T-helper 22 cell (primary cell): ENCODE measurements around the gene TGFBRAP1.

Experiments used
- DNase-seq: peaks from one replicate; pipeline ENCODE4 v3.0.0-alpha.2; 2020; ENCODE audit warnings: low read depth

TGFBRAP1 gene

GRCh38 chr2:105237045-105237765 lies 92.3 kb downstream of the TGFBRAP1 start:
- DNase-seq = no peak

- no peak for DNase-seq
Measured at GRCh38 chr2:105236060-105236424, 93.5 kb downstream of the TGFBRAP1 start.

DNA sequence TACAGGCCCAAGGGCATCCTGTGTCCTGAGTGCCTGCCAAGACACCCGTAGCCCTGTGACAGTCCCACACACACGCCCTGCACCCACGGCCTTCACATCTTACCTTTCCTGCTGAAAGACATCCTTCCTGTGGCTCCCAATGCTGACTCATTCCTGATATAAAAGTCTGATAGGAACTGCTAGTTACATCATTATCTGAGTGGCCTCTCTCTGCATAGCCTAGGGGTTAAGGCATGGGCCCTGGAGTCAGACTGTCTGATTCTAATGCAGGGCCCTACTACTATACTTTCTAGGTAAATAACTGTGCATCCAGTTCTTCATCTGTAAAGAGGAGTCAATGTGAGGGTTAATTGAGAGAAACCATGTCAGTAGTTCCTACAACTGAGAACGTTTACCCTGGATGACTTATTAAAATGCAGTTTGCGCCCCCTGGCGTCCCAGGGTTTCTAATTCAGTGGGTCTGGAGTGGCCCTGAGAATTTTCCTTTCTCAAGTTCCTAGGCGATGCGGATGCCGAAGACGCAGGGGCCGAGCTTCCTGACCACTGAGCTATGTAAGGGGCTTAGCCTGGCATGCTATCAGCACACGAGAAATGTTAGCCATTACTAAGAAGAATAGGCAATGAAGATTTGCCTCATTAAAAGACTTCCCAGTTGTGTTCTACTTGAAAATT lies 94.0 kb downstream of the TGFBRAP1 start:
- DNase-seq = no peak

DNA sequence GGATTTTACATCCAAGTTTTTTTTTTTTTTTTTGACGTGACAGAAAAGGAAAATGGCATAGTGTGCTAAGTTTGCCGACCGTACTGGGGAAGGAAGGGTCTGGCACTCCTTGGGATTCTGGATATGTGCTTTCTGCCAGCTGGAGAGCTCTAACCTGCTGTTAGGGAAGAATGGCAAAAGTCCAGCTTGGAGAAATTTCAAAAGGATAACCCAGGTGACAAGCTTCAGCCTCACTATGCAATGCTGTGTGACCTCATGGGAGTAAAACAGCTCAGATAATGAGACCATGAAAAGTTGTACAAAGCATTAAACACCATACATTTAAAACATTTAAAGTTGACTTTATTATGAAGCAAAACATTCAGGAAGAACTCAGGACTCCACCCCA lies 98.3 kb downstream of the TGFBRAP1 start:
- DNase-seq = no peak

- DNase-seq = no peak
Measured at GRCh38 chr2:105224444-105224843, 105.1 kb downstream of the TGFBRAP1 start.

DNA sequence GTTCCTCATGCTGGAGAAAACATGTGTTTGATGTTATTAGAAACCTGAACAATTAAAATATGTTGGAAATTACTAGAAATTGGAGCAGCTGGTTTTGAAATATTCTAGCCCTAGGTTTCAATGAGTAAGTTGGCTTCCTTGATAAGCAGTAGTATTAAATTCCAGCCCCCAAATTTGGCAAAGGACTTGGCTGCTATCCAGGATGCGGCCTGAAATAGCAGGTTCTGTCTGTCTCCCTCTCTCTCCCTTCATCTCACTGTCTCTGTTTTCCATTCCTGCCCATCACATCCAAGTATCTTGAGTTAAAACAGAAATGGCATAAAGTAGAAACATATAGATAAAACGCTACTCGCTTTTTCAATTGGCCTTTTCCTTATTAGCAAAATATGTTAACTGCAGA lies 108.9 kb downstream of the TGFBRAP1 start:
- DNase-seq = no peak

DNA sequence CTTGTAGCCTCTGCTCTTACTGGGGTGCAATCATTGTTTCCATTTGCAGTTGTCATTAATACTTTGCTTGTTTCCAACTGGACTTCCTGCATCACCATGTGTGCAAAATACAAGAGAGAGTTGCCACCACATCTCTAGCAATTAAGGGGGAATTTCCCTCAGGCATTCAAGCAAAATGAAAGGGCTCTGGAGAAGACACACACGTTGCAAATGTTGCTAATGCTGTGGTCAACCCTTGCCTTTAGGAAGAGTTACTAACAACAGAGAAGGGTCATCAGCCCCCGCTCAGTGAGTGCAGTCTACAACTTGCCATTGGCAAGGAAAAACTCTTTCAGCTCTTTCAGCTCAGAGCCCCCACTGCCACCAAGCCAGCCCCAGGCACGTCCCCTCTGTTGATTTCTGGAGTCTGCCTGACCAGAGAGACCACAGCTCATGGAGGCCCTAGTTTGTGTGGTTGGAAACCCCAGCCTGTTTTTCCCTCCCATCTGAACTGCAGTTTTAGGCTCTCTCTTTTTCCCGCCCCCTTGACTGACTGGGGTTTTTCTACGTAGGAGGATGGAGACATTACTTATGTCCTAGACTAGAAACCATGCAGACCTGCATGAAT lies 113.8 kb downstream of the TGFBRAP1 start:
- no peak for DNase-seq
